ENCODE results near the gene TNFSF4. TPM values are rescaled to one million over a fixed set of nuclear protein-coding genes. Genes with fewer than 3 reads are reported as not detected.

The TNFSF4 gene
- total RNA-seq, 4 donors from 2014 or later = 1.1 to 2.5 (median 1.5) TPM; not detected in 1

- intact Hi-C loops (cut with DNase I; ENCODE audit: low total_unique reads) = no loop called here
- no peak for DNase-seq
- Histone ChIP-seq H3K36me3 (no peaks in the 10 kb centered on the region), H3K9me3 (no peaks in the 10 kb centered on the region), H3K27me3 (no peaks in the 10 kb centered on the region), H3K4me3 (no peak overlapping the region), H3K4me1 (no peaks in the 10 kb centered on the region), H3K27ac (no peak overlapping the region)
- no peak for TF ChIP-seq CTCF (IDR thresholded peaks at IDR 0.05)
- TF ChIP-seq POLR2A (IDR thresholded peaks at IDR 0.05) = no peak
These were observed 53.6 kb downstream of the TNFSF4 start for GRCh38 chr1:173153503-173153902.

- no peaks in the 10 kb centered on the region for H3K27me3 ChIP-seq
- H3K9me3 ChIP-seq = peaks cover 0 to 3% of the 10 kb centered on the region in 2 donors
- intact Hi-C loops (cut with DNase I; ENCODE audit: low total_unique reads) = no loop called here
- DNase-seq = no peak
- no peak overlapping the region for H3K27ac ChIP-seq
- TF ChIP-seq CTCF (IDR thresholded peaks at IDR 0.05) (no peak), POLR2A (IDR thresholded peaks at IDR 0.05) (no peak)
- H3K4me3 ChIP-seq = no peak overlapping the region
- H3K36me3 ChIP-seq = no peaks in the 10 kb centered on the region
- no peaks in the 10 kb centered on the region for H3K4me1 ChIP-seq
These were observed 54.5 kb downstream of the TNFSF4 start for GRCh38 chr1:173152598-173152997.

GRCh38 chr1:173150795-173151194 is 56.3 kb downstream of the TNFSF4 start:
- Histone ChIP-seq H3K9me3 (peaks cover 0 to 3% of the 10 kb centered on the region in 2 donors), H3K27me3 (no peaks in the 10 kb centered on the region), H3K36me3 (no peaks in the 10 kb centered on the region), H3K4me3 (no peak overlapping the region), H3K4me1 (no peaks in the 10 kb centered on the region), H3K27ac (no peak overlapping the region)
- no peak for DNase-seq
- intact Hi-C loops (cut with DNase I; ENCODE audit: low total_unique reads) = no loop called here
- TF ChIP-seq CTCF (IDR thresholded peaks at IDR 0.05) = no peak

- Histone ChIP-seq H3K36me3 (no peaks in the 10 kb centered on the region), H3K27me3 (no peaks in the 10 kb centered on the region), H3K4me1 (no peaks in the 10 kb centered on the region), H3K27ac (no peak overlapping the region), H3K4me3 (no peak overlapping the region), H3K9me3 (peaks cover 0 to 3% of the 10 kb centered on the region in 2 donors)
- intact Hi-C loops (cut with DNase I; ENCODE audit: low total_unique reads) = no loop called here
- DNase-seq = no peak
- TF ChIP-seq POLR2A (IDR thresholded peaks at IDR 0.05) (no peak), CTCF (IDR thresholded peaks at IDR 0.05) (no peak)
These were observed 57.2 kb downstream of the TNFSF4 start for GRCh38 chr1:173149887-173150286.

- intact Hi-C loops (cut with DNase I; ENCODE audit: low total_unique reads) = no loop called here
- peaks cover 0 to 3% of the 10 kb centered on the region in 2 donors for H3K9me3 ChIP-seq
- TF ChIP-seq CTCF (IDR thresholded peaks at IDR 0.05) (no peak), POLR2A (IDR thresholded peaks at IDR 0.05) (no peak)
- no peaks in the 10 kb centered on the region for H3K27me3 ChIP-seq
- H3K4me3 ChIP-seq = no peak overlapping the region
- DNase-seq = no peak
- H3K36me3 ChIP-seq = no peaks in the 10 kb centered on the region
- H3K4me1 ChIP-seq = no peaks in the 10 kb centered on the region
- H3K27ac ChIP-seq = no peak overlapping the region
These were observed 58.2 kb downstream of the TNFSF4 start for GRCh38 chr1:173148971-173149370.
